Fibroblast of skin of abdomen (primary cell): ENCODE data around the gene INF2.
"Not testable (repeated sequence)": the region's sequence is repeated elsewhere in the genome, so short reads cannot be mapped to it uniquely, and the experiment has no call there.

ENCODE experiments used
- DNase-seq: peaks from one replicate; pipeline ENCODE4 v3.0.0-alpha.2; 2013

INF2 gene

DNA sequence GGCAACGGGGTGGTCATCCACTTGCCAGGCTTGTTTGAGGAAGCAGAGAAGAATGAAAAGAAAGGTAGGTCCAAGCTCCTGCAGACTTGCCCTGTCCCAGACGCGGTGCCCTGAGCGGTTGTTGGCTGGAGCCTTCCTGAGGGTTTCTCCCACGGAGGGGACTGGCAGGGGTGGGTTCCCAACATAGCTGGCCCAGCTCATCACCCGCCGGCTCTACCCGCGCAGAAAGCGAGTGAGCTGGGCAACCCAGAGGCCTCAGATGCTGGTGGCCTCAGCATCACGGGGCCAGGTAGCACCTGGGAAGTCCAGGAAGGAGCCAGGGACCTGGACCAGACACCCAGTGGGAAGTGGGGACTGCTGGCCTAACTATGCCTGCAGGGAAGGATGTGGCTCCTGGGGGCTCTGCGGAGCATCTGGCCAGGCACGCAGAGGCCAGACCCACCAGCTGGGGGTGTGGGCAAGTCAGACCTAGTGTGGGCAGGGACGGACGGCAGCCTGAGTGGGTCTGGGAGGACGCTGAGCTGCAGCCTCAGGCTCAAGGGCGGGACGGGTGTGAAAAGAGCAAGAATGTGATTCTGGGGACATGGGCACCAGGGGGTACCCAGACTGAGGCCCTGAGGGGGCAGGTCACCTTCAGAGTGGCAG is 49.1 kb downstream of the INF2 start:
- DNase-seq: no peak

- DNase-seq: no peak
Observed at GRCh38 chr14:104739026-104739425, 49.6 kb downstream of the INF2 start.

DNA sequence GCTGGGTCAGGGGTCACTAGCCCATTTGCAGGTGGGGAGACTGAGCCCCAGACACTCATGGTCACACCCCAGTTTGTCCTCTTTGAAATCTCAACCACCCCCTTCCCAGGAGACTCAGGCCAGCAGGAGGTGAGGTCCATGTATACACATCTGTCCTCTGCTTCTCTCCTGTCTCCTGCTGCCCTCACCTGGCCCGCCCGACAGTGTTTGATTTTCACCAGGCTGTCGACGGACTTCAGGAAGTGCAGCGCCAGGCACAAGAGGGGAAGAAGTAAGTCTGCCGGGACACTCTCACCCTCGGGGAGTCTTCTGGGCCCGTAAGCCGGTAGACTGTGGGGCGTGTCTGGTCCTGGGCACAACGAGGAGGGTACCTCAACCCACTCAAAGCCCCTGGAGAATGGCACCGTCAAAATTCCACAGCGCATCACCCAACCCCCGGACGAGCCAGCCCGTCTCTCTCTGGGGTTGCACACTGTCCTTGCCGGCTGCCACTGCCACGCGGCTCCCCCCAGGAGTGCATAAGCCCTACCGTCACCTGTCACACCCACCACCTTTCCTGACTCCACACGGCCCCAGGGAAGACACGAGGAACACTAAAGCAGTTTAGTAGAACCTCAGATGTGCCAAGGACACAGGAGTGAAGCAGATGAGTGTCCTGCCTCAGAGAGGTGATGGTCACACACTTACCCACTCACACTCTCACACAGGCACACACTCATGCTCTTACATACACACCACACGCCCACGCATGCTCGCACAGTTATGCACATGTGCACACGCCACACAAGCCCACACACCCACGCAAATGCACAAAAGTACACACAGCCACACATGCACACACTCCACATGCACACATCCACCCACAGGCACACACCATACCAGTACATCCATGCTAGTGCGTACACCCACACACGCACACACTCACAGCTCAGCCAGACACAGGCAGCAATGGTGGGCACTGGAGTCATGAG is 50.4 kb downstream of the INF2 start:
- no peak for DNase-seq

DNA sequence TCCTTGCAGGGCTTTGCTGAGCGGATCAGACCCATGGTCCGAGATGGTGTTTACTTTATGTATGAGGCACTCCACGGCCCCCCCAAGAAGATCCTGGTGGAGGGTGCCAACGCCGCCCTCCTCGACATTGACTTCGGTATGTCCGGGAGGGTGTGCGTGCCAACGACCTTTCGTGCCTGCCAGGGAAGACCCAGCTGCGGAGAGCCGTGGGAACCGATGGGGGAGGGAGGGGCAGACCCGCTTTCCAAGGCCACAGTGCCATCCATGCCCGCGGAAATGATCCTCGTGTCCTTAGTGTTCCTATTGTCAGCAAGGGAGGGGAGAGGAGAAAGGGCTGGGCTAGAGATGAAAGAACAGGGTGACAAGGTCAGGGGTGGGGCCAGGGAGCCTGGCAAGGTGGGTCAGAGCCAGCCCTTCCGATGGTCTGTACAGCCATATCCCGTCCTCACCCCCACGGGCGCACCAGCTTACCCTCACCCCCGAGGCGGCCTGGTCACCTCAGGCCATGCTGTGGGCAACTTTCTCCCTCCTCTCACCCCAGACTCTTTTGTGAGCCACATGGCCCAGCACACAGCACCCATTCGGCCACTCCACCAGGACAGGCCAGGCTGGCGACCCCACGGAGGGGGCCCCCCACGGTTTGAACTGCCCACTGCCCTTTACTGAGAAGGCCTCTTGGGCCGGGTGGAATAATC is 51.8 kb downstream of the INF2 start:
- DNase-seq: no peak

- no peak for DNase-seq
Observed at GRCh38 chr14:104741803-104742251, 52.4 kb downstream of the INF2 start.

DNA sequence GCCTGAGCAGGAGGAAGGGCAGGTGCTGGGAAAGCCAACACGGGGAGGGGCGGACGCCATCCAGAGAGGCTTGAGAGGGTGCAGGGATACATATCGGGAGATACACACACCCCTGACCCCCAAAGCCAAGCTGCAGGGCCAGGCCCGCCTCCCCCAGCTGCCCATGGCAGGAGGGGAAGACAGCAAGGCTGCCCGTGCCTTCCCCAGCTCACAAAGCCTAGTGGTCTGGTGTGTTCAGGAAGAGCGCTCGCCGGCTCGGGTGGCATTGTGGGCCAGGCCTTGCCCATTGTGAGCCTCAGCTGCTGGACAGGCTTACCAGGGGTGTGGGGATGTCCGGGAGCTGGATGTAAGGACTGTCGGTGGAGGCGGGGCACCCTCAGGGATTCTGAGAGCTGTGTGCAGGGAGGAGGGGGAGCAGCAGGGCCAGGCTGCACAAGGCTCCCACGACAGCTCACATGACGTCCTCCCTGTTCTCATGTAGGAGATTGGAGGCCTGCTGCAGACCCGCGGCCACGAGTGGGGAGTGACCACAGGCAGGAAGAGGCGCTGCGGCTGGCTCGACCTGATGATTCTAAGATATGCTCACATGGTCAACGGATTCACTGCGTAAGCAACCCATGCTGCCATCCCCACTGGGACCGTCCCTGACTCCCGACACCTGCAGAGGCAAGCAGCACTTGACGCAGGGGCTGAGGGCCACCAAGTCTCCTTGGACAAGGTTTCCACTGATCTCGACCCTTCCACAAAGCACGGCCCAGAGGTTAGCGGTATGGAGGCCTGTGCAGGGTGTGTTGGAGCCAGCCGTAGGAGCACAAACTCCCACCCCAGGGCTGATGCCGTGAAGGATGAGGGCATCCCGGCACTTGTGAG is 53.4 kb downstream of the INF2 start:
- DNase-seq: no peak

DNA sequence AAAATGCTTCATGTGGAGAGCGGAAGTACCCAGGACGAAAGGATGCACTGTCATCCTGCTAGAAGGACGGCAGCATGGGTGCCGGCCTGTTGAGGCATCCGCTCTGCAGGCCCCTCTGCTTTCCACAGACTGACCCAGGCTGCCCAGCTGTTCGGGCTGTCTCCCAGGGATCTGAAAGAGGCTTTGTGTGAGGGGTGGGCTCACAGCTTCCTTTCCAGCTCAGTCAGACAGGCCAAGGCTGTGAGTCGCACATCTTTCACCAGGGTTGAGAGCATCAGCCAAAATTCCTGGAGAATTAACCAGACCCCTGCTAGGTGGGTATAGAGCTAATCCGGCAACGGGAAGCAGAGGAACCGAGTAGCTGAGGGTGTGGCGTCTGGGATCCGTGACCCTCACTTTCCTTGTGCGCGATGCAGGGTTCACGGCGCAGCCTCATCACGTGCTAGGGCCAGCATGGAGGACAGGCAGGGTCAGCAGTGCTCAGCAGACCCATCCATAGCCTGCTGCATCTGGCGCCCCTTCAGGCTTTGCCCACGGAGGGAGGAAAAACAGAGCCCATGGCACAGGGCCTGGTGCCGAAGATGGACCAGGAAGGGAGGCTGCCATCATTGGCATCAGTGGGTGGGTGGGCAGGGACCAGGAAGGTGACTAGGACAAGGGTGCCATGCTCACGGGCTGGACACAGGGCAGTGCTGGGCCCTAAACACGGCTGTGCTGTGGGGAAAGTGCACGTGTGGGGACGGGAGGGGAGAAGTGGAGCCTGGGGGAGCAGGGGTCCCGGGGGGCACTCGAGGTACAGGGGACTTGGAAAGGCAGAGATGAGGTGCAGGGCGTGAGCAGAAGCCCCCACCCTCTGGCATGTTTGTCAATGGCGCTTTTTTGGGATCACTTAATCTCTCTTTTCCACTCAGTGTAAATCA is 54.3 kb downstream of the INF2 start:
- peak; percentile 82 for DNase-seq

DNA sequence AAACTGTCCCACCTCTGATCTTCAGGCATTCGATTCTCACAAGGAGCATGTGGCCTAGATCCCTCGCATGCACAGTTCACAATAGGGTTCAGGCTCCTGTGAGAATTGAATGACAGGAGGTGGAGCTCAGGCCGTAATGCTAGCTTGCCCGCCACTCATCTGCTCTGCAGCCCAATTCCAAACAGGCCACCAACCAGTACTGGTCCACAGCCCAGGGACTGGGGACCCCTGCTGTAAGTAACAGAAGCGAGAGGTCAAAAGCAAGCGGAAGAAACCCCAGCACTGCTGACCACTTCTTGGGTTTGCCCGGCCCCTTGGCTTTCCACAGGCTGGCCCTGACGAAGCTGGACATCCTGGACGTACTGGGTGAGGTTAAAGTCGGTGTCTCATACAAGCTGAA is 55.1 kb downstream of the INF2 start:
- DNase-seq: no peak

DNA sequence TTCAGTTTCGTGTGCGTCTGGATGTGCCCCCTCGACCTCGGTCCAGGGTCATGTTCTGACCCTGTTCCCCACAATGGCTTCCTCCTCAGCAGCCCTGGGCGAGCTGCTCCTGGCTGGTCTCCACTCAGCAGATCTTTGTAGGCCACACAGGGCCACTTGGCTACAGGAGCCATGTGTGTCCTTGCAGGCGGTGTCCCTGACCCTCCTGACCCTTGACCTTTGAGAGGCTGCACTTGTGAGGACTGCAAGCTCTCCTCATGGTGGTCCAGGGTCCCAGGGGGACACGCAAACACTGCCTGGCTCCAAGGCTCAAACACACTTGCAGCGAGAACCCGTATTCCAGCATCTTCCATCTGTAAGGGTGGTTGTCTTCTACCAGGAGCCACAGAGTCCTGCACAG is 56.0 kb downstream of the INF2 start:
- DNase-seq: no peak

GRCh38 chr14:104746071-104746545 is 56.7 kb downstream of the INF2 start:
- DNase-seq: no peak

DNA sequence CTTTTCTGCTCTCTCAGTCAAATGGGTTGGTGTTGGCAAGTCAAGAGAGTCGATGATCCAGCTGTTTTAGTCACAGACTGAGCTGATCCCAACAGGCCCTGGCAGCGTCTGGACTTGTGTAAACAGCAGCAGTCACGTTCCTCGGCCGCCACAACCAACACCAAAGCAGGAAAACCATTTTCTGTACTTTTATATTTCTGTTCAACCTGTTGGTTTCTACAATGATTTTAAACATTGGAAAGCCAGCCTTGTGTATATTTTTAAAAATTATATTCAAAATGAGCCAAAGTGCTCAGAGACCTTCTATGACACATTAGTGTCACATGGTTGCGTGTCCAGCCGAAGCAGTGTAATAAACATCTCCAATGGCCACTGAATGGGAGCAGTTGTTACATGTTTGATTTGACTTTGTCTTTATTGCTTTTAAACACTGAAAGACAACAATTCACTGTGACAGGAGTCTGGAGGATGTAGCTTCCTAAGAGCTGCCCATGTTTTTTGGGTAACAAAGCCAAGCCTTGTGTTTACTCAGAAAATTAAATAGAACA is 57.6 kb downstream of the INF2 start:
- no peak for DNase-seq

- no peak for DNase-seq
Observed at GRCh38 chr14:104747876-104748275, 58.5 kb downstream of the INF2 start.

- peak; percentile 22 for DNase-seq
Observed at GRCh38 chr14:104749111-104749649, 59.8 kb downstream of the INF2 start.

- DNase-seq: no peak
Observed at GRCh38 chr14:104750056-104750752, 60.8 kb downstream of the INF2 start.

DNA sequence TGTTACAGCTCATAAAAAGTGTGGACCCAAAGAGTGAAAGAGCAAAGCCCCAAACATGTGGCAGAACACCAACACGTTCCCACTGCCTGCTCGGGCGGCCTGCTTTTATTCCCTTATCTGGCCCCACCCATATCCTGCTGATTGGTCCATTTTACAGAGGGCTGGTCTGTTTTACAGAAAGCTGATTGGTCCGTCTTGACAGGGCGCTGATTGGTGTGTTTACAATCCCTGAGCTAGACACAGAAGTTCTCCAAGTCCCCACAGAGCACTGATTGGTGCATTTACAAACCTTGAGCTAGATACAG is 61.3 kb downstream of the INF2 start:
- not testable (repeated sequence) for DNase-seq

GRCh38 chr14:104751539-104752422 is 62.4 kb downstream of the INF2 start:
- no peak for DNase-seq

DNA sequence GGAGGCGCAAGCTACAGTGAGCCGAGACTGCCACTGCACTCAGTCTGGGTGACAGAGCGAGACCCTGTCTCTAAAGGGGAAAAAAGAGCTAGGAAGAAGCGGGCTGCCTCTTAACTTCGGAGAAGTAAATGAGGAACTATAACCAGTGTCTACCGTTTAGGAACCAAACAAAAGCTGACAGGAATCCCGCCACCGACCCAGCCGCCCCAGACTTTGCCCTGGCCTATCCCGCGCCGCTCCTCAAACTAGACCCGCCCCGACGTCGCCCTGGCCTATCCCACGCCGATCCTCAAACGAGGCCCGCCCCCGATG is 63.0 kb downstream of the INF2 start:
- DNase-seq: no peak

- peak; percentile 99 for DNase-seq
Observed at GRCh38 chr14:104752735-104753527, 63.5 kb downstream of the INF2 start, which contains the start of gene SIVA1. TSS of gene SIVA1 (plus strand) at chr14:104753147. CDS start at chr14:104753202, 55 bp downstream.
